IPS DF 4.7 (cell line): ENCODE results near the gene MIEN1.
"Not testable (repeated sequence)": the region's sequence is repeated elsewhere in the genome, so short reads cannot be mapped to it uniquely, and the experiment has no call there.

Source experiments
- DNase-seq: peaks from one replicate; pipeline ENCODE4 v3.0.0-alpha.2; 2013; ENCODE audit warnings: low spot score; ENCODE audit errors: extremely low read depth

The MIEN1 gene

DNA sequence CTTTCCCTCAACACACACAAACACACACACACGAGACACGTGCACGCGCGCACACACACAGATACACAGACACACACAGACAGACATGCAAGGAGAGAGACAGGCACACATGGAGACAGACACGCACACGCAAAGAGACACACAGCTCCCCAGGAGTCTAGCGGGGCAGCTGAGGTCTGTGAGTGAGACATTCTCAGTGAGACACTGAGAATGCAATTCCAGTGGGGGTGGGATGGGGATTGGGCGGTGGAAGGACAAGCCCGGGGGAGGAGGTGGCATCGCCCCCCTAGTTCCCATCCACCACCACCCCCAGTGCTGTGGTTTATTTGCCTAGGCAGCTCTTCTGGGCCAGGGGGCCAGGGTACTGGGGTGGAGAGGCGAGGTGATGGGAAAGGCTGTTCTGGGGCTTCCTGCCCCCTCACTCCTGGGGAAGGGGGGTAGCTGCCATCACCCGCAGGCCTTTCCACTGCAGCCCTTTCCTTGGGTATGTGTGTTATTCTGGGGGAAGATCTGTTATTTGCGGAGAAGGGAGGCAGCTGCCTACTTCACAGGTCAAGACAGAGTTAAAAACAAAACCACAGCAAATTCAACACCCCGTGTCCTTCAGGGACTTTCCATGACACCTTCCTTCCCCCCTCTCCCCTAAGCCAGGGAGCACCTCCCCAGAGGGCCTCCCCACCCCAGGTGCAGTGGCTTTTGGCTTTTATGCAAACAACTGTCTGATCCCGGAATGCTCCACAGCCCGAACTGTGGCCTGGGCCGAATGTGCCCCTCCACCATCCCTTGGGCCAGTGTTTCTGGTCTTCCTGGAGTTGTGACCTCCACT lies 25.4 kb upstream of the MIEN1 start:
- DNase-seq = no peak

DNA sequence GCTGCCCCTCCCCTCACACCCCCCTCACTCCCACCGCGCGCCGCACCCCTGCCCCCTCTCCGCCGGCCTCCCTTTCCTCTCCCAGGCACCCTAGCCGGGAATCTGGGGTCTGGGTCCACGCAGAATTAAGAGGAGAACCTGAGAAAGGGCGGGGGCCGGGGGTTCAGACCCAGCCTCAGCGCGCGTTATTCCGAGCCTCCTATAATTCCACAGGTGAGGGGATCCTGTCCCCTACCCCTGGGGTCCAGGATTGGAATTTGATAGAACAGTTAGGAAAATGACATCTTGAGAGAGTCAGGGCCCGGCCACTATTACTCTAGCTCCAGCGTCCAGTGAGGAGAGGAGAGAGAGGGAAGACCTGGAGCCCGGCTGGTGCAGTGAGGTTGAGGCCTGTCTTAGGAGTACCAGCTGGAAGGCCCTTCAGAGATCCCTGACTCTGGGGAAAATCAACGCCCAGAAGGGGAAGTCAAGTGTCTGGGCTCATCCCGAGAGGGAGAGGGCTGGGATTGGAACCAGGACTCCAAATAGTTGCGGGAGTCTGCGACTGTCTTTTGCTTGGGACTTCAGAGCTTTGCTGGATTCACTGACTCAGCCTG lies 24.7 kb upstream of the MIEN1 start:
- DNase-seq = no peak

DNA sequence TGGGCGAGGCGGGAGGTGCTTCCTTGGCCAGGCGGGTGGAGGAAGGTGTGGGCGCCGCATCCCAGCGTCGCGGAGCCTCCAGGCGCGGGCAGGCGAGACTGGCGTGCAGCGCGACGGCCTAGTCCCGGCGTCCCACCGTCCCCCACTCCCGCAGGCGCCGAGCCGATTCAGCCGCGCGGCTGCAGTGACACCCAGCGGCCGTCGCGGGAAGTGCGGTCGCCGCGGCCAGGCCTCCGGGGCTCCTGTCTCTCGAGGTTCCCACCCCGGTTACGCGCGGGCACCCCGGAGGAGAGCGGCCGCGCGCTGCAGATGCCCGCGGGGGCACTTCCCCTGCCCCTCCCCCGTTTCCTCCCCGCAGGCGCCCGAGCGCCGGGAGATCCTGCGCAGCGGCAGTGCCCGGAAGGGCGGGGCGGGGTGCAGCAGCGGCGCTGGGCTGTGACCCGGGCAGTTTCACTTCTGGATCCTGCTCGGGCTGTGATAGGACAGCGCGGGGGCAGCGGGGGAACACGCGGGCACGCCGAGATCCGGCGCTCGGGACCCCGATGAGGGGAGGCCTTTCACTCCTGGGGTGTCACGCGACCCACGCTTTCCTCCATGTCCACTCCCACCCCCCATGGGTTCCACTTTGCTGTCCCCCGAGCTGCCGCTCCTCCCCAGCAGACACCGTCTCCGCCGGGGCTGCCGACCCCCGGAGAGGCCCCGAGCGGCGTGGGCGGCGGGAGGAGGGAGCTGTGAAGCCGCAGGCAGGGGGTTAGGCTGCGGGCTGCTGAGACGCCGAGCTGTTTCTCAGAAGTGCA lies 24.0 kb upstream of the MIEN1 start:
- DNase-seq = no peak

DNA sequence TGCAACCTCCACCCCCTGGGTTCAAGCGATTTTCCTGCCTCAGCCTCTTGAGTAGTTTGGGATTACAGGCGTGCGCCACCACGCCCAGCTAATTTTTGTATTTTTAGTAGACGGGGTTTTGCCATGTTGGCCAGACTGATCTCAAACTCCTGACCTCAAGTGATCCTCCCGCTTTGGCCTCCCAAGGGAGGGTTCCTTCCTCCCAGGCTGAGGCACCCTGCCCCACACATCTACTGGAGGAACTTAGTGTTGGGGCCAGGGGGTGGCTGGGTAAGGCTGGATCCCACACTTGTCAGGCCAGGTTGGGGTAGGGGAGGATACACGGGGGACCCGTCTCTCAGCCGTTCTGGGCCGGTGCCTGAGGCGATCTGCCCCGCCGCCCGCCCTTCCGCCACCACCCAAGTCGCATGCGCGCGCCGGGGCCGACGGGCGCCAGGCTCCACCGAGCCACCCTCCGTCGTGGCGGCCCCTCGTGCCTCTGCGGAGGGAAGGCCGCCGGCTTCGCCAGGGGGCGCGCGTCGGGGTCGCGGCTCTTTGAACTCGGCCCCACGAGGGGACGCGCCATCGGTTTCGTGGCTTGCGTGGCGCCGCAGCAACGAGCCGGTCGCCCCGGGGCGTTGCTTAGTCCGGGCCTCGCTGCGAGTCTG lies 23.3 kb upstream of the MIEN1 start:
- no peak for DNase-seq

DNA sequence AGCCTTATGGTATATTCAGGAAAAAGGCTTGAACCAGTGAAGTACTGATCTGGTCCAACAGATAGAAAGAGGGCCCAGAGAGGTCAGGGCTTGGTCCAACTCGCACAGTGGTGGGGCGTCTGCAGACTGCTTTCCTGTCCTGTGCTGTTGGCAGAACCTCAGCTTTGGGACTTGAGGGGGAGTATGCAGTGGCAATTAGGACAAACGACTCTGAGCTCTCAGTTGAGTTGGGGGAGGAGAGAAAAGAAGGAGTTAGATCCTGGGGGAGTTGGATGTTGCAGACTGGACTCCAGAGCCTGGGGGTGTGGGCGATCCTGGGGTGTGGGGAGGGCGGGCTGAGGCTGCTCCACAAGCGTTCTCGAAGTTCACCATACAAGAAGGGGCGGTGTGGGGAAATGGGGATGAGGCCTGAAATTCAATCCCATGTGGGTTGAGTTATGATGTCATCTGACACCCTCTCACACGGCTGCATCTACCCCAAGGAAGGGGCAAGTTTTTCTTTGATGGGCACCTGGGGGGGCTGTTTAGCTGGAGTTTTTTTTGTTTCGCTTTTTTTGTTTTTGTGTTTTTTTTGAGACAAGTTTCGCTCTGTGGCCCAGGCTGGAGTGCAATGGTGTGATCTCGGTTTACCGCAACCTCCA lies 22.0 kb upstream of the MIEN1 start:
- DNase-seq = no peak

DNA sequence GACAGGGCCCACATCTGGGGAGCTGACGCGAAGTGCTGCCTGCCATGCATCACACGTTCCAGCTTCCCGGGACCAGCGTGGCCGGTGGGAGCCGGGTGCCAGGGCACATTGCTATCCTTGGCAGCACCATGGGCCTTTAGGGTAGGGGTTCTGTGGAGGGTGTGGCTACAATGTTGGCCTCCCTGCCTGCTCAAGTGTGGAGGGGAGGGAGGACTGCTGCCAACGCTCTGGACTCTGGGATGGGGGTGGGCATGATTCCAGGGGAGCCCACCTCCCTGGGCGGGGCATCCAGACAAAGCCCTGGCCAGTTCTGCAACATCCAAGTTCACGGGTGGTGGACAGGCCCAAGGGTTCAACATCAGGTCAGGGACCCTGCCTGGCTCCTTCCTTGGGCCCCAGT lies 21.3 kb upstream of the MIEN1 start:
- DNase-seq = no peak

DNA sequence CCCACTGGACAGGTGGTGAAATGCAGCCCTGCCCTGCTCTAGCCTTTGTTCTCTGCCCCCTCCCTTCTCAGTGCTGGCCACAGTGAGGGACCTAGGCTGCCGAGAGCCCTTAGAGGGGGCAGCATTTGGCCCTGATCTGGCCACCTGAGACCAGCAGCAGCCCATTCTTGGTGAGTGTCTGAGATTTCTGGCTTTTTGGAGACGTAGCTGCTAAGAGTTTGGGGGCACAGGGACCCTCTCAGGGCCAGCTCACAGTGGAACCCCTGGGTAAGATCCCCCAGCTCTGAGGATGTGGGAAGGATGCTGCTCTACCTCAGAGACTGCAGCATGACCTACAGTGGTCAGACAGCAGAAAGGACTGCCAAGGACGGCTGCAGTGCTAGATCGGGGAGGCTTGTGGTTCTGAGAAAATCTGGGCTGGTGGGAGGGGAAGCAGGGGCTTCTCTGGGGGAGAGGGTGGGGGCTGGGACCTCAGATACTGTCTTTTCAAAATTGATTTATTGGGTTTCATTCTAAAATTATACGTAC lies 20.7 kb upstream of the MIEN1 start:
- no peak for DNase-seq

DNA sequence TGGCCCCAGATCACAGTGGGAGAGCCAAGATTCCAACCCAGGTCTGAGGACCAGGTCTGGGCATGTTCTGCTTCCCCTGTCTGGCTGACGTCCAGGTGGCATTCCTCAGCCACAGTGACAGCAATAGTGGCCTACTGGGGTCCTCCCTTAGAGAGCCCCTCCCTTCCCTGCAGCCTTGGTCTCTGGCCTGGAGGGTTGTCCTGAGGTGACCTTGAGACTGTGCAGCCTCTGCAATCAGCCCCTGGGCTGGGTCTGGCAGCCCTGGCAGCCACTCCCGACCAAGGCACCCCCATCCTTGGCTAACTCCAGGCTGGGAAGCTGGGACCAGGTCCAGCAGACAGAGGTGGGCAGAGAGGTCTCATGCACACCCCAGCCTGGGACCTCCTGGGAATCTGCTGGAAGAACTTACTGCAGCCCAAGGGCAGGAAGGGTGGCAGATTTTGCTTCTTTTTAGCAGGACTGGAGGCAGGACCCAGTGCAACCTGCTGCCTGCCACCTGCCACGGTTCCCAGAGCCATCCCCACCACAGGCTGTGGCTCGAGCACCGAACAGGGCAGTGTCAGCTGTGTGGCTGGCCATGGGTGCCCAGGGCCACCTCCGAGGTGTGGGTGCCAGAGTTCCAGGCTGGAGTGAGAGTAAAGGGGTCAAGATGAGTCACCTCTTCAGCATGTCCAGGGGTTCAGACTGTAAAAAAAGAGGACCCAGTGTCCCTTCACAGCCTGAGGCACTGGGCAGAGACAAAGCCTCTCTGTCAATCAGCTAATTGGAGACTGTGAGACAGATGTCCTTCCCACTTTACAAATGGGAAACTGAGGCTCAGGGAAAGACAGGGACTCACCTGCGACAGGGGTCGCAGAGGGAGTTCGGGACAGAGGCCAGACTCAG lies 20.0 kb upstream of the MIEN1 start:
- DNase-seq = no peak

DNA sequence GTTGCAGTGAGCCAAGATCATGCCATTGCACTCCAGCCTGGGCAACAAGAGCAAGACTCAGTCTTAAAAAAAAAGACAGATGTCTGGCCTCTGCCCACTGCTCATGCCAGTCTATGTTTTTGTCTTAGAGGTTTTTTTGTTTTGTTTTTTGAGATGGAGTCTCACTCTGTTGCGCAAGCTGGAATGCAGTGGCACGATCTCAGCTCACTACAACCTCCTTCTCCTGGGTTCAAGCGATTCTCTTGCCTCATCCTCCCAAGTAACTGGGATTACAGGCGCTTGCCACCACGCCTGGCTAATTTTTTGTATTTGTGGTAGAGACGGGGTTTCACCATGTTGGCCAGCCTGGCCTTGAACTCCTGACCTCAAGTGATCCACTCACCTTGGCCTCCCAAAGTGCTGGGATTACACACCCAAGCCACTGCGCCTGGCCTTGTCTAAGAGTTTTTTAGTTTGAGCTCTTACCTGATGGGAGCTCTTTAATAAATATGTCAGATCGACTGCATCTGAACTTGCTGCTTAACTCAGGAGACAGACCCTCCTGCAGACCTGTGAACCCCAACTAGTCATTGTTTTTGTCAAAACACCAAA lies 18.2 kb upstream of the MIEN1 start:
- not testable (repeated sequence) for DNase-seq

DNA sequence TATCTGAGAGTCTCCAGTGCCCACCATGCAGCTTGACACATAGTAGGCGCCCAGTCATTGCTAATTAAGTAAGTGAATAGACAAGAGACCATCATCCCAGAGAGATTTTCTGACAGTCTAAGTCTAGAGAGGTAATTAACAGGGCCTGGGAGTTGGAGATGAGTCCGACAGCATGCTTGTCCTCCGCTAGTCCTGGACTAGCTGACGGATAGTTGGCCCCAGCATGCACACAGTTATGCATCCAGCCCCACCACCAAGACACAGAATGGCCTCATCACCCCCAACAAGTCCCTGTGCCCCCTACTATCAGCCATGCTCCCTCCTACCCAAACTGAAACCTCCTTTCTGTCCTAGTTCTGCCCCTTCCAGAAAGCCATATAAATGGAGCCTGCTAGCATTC lies 17.4 kb upstream of the MIEN1 start:
- DNase-seq = no peak

DNA sequence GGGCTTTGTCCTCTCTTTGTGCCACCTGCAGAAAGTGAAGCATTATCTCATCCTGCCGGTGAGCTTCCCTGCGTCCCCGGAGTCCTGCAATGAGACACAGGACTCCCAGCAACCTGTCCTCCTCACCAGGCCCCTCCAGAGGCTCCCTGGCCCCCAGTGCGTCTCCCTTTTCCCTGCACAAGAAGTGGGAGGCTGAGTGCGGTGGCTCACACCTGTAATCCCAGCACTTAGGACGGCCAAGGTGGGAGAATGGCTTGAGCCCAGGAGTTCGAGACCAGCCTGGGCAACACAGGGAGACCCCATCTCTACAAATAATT lies 15.8 kb upstream of the MIEN1 start:
- no peak for DNase-seq

DNA sequence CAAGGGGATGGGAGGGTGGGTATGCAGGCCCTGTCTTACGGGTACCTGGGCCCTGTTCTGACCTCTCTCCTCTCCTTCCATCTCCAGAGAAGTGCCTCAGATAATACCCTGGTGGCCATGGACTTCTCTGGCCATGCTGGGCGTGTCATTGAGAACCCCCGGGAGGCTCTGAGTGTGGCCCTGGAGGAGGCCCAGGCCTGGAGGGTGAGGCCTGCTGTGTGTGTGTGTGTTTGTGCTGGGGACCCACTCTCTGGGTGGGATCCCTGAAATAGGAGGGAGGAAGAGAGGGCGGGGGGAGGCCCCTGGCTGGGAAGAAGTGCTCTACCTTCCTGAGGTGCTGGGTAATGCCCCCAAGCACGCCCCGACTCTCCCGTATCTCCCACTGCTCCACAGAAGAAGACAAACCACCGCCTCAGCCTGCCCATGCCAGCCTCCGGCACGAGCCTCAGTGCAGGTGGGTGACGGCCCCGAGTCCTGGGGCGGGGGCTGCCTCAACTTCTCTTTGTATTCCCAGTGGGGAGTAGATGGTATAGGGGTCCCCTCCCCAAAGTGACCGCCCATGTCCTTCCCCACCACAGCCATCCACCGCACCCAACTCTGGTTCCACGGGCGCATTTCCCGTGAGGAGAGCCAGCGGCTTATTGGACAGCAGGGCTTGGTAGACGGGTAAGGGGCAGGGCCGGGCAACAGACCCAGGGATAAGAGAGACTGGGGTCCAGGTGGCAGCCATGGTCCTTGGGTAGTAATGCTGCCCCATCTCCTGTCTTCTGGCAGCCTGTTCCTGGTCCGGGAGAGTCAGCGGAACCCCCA lies 15.2 kb upstream of the MIEN1 start:
- no peak for DNase-seq

DNA sequence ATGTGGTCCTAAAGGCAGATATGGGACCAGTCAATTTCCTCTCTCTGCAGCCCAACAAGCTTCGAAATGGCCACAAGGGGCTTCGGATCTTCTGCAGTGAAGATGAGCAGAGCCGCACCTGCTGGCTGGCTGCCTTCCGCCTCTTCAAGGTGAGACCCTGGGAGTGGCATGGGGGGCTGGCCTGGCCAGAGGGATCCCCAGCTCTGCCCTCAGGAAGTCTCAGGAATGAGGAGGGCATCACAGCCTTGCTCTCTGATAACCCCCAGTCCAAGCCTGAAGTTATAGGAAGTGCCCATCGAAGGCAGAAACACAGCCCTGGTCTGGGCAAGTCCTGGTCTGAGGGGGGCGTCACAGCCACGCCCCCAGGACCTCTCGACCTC lies 14.5 kb upstream of the MIEN1 start:
- DNase-seq = no peak

DNA sequence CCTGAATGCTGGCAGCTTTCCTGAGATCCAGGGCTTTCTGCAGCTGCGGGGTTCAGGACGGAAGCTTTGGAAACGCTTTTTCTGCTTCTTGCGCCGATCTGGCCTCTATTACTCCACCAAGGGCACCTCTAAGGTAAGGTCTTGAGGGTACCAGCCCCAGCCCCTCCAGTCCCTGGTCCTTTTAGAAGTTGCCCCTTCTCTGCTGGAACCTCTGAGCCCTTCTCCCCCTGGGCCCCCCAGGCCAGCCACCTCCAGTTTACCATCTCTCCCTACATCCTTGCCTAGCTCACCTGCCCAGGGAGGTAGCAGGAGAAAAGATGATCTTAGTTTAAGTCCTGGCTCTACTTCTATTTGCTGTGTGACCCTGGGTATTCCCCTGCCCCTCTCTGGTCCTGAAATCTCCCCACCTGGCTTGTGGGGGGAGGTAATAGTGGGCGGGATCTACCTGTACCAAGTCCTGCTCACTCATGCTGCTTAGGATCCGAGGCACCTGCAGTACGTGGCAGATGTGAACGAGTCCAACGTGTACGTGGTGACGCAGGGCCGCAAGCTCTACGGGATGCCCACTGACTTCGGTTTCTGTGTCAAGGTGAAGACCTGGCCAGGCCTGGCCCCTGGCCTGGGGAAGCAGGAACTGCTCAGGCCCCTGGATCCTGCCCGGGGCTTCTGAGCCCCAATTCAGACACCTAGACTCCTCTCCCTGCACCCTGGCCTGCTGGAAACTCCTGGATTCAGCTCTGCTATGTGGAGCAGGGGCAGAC lies 13.9 kb upstream of the MIEN1 start:
- DNase-seq = no peak

DNA sequence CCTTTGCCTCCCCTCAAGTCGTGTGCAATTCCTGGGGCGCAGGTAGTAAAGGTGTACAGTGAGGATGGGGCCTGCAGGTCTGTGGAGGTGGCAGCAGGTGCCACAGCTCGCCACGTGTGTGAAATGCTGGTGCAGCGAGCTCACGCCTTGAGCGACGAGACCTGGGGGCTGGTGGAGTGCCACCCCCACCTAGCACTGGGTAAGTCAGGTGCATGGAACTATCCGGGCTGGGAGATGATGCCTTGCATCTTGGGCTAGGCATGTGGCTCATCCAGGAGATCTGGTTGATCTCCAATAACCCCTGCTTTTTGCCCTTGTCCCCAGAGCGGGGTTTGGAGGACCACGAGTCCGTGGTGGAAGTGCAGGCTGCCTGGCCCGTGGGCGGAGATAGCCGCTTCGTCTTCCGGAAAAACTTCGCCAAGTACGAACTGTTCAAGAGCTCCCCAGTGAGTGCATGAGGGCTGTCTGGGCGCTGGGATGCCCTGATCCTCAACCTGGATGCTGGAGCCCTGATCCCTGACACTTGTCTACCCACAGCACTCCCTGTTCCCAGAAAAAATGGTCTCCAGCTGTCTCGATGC lies 12.6 kb upstream of the MIEN1 start:
- DNase-seq = no peak

DNA sequence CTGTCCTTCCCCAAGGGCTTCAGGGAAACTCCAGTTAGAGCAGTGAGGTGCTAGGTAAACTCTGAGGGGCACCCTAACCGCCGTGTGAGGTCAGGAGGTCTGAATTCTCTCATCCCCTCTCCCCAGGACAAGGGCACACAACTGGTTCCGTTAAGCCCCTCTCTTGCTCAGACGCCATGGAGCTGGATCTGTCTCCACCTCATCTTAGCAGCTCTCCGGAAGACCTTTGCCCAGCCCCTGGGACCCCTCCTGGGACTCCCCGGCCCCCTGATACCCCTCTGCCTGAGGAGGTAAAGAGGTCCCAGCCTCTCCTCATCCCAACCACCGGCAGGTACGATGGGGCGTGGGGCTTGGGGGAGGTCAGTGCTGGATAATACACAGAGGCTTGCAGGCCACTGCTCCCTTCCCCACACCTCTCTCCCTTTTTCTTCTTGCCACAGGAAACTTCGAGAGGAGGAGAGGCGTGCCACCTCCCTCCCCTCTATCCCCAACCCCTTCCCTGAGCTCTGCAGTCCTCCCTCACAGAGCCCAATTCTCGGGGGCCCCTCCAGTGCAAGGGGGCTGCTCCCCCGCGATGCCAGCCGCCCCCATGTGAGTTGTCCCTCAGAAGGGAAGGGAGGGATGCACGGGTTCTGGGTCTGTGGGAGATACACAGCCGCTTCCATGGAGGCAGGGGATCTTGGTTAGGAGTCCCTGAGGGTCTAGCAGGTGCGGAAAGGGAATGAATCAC lies 12.0 kb upstream of the MIEN1 start:
- DNase-seq = no peak

DNA sequence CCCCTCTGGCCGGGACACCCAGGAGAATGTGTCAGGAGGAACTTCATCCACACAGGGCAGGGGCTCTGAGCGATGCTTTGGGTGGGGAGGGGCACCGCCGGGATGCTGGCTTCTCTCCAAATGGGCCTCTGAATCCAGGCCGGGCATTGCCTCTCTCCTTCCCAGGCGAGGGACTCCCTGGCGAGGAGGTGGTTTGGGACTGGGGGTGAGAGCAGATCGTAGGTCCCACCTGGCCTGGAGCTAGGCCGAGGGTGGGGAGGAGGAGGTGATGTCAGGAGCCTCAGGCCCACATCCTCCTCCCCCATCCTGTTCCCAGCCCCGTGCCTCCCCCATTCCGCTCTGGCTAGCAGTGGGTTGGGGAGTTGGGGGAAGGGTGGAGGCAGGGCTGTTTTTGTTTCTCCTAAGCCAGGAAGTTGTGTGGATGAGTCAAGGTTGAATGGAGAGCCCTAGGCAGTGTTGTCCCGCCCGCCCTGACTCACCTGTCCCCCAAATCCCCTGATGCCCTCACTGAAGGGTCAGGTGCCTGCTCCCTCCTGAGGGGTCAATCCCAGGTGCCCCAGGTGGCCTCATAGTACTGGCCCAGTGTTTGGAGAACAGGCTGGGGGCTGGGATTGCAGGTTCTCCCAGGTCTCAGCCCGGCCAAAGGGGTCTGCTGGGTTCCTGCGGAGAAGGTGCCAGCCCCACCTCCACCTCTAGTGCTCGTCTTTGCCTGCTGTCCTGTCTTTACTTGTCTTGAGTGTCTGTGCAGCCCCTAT lies 10.2 kb upstream of the MIEN1 start:
- no peak for DNase-seq
